ENCODE data around the gene GJB4. TPM values are rescaled to one million over a fixed set of nuclear protein-coding genes. Genes with fewer than 3 reads are reported as not detected.

The GJB4 gene
- total RNA-seq, 1 donor, result not detected

GRCh38 chr1:34780528-34780927, 21.0 kb downstream of the GJB4 start:
- TF ChIP-seq, protein P1, sequence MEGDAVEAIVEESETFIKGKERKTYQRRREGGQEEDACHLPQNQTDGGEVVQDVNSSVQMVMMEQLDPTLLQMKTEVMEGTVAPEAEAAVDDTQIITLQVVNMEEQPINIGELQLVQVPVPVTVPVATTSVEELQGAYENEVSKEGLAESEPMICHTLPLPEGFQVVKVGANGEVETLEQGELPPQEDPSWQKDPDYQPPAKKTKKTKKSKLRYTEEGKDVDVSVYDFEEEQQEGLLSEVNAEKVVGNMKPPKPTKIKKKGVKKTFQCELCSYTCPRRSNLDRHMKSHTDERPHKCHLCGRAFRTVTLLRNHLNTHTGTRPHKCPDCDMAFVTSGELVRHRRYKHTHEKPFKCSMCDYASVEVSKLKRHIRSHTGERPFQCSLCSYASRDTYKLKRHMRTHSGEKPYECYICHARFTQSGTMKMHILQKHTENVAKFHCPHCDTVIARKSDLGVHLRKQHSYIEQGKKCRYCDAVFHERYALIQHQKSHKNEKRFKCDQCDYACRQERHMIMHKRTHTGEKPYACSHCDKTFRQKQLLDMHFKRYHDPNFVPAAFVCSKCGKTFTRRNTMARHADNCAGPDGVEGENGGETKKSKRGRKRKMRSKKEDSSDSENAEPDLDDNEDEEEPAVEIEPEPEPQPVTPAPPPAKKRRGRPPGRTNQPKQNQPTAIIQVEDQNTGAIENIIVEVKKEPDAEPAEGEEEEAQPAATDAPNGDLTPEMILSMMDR (IDR thresholded peaks at IDR 0.05; ENCODE audit: insufficient read depth, low read length), result no peak
- DNase-seq (ENCODE audit: low read depth), result no peak

DNA sequence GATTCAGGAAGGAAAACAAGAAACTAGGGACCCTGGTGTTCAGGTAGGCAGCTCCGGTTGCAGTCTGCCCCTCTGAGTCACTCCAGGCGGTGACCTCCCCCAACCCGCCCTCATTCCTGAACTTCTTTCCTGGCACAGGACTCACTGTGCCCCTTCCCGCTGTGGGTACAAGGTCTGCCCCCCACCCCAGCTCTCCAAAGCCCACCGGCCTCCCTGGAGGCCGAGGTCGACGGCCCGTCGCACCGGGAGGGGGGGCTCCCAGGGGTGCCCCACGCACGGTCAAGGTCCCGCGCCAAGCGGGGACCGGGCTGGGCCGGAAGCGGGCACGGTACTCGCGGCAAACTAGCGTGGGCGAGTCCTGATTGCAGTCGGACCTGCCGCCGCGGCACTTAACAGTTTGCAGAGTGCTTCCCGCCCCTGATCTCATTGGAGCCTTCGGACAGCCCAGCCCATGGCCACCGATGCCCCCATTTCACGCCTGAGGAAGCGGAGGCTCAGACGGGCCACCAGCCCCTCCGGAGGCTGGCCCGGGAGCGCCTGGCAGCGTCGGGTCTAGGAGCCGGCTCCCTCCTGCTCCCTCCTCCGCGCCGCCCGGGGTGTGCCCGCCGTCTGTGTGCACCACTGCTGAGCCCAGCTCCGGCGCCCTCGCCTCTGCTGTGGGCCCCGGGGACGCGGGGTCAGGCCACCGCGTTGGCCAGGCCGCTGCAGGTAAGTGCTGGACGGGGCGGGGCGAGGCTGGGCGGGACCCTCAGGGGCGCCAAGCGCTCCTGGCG, 21.7 kb downstream of the GJB4 start, which contains the start of gene GJB3:
TSS of gene GJB3 (plus strand) at position 144 of the 773 bp plus-strand sequence. CDS start 3,549 bp downstream, outside the sequence.
- TF ChIP-seq, protein P1 (IDR thresholded peaks at IDR 0.05; ENCODE audit: insufficient read depth, low read length), result no peak
- peak within 1 kb of the TSS; percentile 28 for H3K4me3 ChIP-seq (ENCODE audit: low read depth, low read length)
- no peak for DNase-seq (ENCODE audit: low read depth)

More at GRCh38 chr1:34780528-34780927, 21.0 kb downstream of the GJB4 start:
- H3K4me3 ChIP-seq (ENCODE audit: low read depth, low read length), result no peak overlapping the region

- no peak overlapping the region for H3K4me3 ChIP-seq (ENCODE audit: low read depth, low read length)
- TF ChIP-seq, protein P1 (IDR thresholded peaks at IDR 0.05; ENCODE audit: insufficient read depth, low read length), result no peak
- no peak for DNase-seq (ENCODE audit: low read depth)
Measured at GRCh38 chr1:34781844-34782391, 22.4 kb downstream of the GJB4 start.

- TF ChIP-seq, protein P1 (IDR thresholded peaks at IDR 0.05; ENCODE audit: insufficient read depth, low read length), result no peak
- no peak overlapping the region for H3K4me3 ChIP-seq (ENCODE audit: low read depth, low read length)
- DNase-seq (ENCODE audit: low read depth), result no peak
Measured at GRCh38 chr1:34784751-34785221, 25.2 kb downstream of the GJB4 start.

GRCh38 chr1:34785231-34785874, 25.8 kb downstream of the GJB4 start:
- no peak overlapping the region for H3K4me3 ChIP-seq (ENCODE audit: low read depth, low read length)
- DNase-seq (ENCODE audit: low read depth), result no peak
- TF ChIP-seq, protein P1 (IDR thresholded peaks at IDR 0.05; ENCODE audit: insufficient read depth, low read length), result no peak

- TF ChIP-seq, protein P1 (IDR thresholded peaks at IDR 0.05; ENCODE audit: insufficient read depth, low read length), result no peak
- no peak overlapping the region for H3K4me3 ChIP-seq (ENCODE audit: low read depth, low read length)
- DNase-seq (ENCODE audit: low read depth), result no peak
Measured at GRCh38 chr1:34785875-34786470, 26.4 kb downstream of the GJB4 start.
